Measurements from ENCODE around the gene FGF22.

FGF22 gene

GRCh38 chr19:608155-609003 lies 31.3 kb upstream of the FGF22 start:
- in situ Hi-C loops (cut with MboI; ENCODE audit: low sequenced_read_pairs, unreplicated experiment) = no loop called here
- no peak for TF ChIP-seq CTCF (IDR thresholded peaks at IDR 0.05; ENCODE audit: borderline replicate concordance, control extremely low read depth, extremely low read depth, insufficient read depth, missing control alignments)

GRCh38 chr19:609004-609346 lies 30.7 kb upstream of the FGF22 start:
- in situ Hi-C loops (cut with MboI; ENCODE audit: low sequenced_read_pairs, unreplicated experiment) = no loop called here
- no peak for TF ChIP-seq CTCF (IDR thresholded peaks at IDR 0.05; ENCODE audit: borderline replicate concordance, control extremely low read depth, extremely low read depth, insufficient read depth, missing control alignments)
- no peak for DNase-seq (ENCODE audit: low spot score)

More at GRCh38 chr19:608155-609003, 31.3 kb upstream of the FGF22 start:
- DNase-seq (ENCODE audit: low spot score) = no peak

- in situ Hi-C loops (cut with MboI; ENCODE audit: low sequenced_read_pairs, unreplicated experiment) = no loop called here
- DNase-seq (ENCODE audit: low spot score) = no peak
Observed at GRCh38 chr19:610071-610800, 29.4 kb upstream of the FGF22 start.

GRCh38 chr19:610801-611480 lies 28.7 kb upstream of the FGF22 start:
- in situ Hi-C loops (cut with MboI; ENCODE audit: low sequenced_read_pairs, unreplicated experiment) = no loop called here
- TF ChIP-seq CTCF (IDR thresholded peaks at IDR 0.05; ENCODE audit: borderline replicate concordance, control extremely low read depth, extremely low read depth, insufficient read depth, missing control alignments) = no peak
- DNase-seq (ENCODE audit: low spot score) = peak; percentile 83

More at GRCh38 chr19:610071-610800, 29.4 kb upstream of the FGF22 start:
- no peak for TF ChIP-seq CTCF (IDR thresholded peaks at IDR 0.05; ENCODE audit: borderline replicate concordance, control extremely low read depth, extremely low read depth, insufficient read depth, missing control alignments)

GRCh38 chr19:611481-611868 lies 28.2 kb upstream of the FGF22 start:
- no peak for TF ChIP-seq CTCF (IDR thresholded peaks at IDR 0.05; ENCODE audit: borderline replicate concordance, control extremely low read depth, extremely low read depth, insufficient read depth, missing control alignments)
- in situ Hi-C loops (cut with MboI; ENCODE audit: low sequenced_read_pairs, unreplicated experiment) = no loop called here
- no peak for DNase-seq (ENCODE audit: low spot score)

- no peak for DNase-seq (ENCODE audit: low spot score)
- in situ Hi-C loops (cut with MboI; ENCODE audit: low sequenced_read_pairs, unreplicated experiment) = no loop called here
- no peak for TF ChIP-seq CTCF (IDR thresholded peaks at IDR 0.05; ENCODE audit: borderline replicate concordance, control extremely low read depth, extremely low read depth, insufficient read depth, missing control alignments)
Observed at GRCh38 chr19:612941-613340, 26.7 kb upstream of the FGF22 start.
